K562 (cell line): ENCODE measurements around the gene C1orf74. TPM values are rescaled to one million over a fixed set of nuclear protein-coding genes. Genes with fewer than 3 reads are reported as not detected.

Experiments
- ARID1B ChIP-seq: fragments of 450-650 bp; IDR thresholded peaks from 2 replicates; pipeline ENCODE4 v1.6.1; 2016; ENCODE audit warnings: antibody characterized with exemption, mild to moderate bottlenecking, inconsistent platforms
- BHLHE40 ChIP-seq: IDR thresholded peaks from 2 replicates; pipeline ENCODE4 v1.6.1; 2011; ENCODE audit warnings: low read length, improper control_type of control experiment
- CREB3L1 ChIP-seq: fragments of 450-650 bp; IDR thresholded peaks from 2 replicates; pipeline ENCODE4 v1.6.1; 2014; ENCODE audit warnings: low read depth, mild to moderate bottlenecking, moderate library complexity, borderline replicate concordance
- DMBX1 ChIP-seq: fragments of 250-450 bp; sonication (Bioruptor Pico); IDR thresholded peaks from 2 replicates; pipeline ENCODE4 v1.8.0; 2022; ENCODE audit warnings: inconsistent platforms, mild to moderate bottlenecking, moderate library complexity, borderline replicate concordance
- FOXJ3 ChIP-seq: sonication (generic); formaldehyde crosslinking; IDR thresholded peaks from 2 replicates; pipeline ENCODE4 v1.4.0; 2020; ENCODE audit warnings: mild to moderate bottlenecking, missing genetic modification reagents
- HDAC1 ChIP-seq, 2 experiments: fragments of 450-650 bp; IDR thresholded peaks; 2 replicates each; pipeline ENCODE4 v1.6.1; 2016 to 2017; ENCODE audit warnings: inconsistent platforms in 1 of 2, mild to moderate bottlenecking in 1 of 2, moderate library complexity in 1 of 2
- HDGF ChIP-seq: fragments of 450-650 bp; IDR thresholded peaks from 2 replicates; pipeline ENCODE4 v1.6.1; 2016
- HNRNPLL ChIP-seq: fragments of 200-400 bp; formaldehyde crosslinking; IDR thresholded peaks from 2 replicates; pipeline ENCODE4 v1.6.1; 2017; ENCODE audit warnings: low read length, low read depth, mild to moderate bottlenecking; ENCODE audit not compliant: poor library complexity, severe bottlenecking
- IRF9 ChIP-seq: fragments of 450-650 bp; IDR thresholded peaks from 2 replicates; pipeline ENCODE4 v1.6.1; 2016; ENCODE audit warnings: missing biosample characterization, missing genetic modification characterization
- KDM5B ChIP-seq: fragments of 200-600 bp; sonication (generic); IDR thresholded peaks from 2 replicates; pipeline ENCODE4 v1.6.1; 2012; ENCODE audit warnings: low read depth, mild to moderate bottlenecking, moderate library complexity, low read length, control low read depth, inconsistent platforms; ENCODE audit not compliant: insufficient replicate concordance
- MTA1 ChIP-seq: fragments of 450-650 bp; IDR thresholded peaks from 2 replicates; pipeline ENCODE4 v1.6.1; 2017; ENCODE audit warnings: borderline replicate concordance
- MYC ChIP-seq, 2 experiments: fragments of 250-450 bp in 1 of 2; sonication (Bioruptor Pico) in 1 of 2; IDR thresholded peaks; 2 replicates each; pipeline versions ENCODE4 v1.5.1 to v1.6.1; 2012 to 2021; ENCODE audit warnings: low read depth in 2 of 2, borderline replicate concordance in 1 of 2, improper control_type of control experiment in 1 of 2, low read length in 1 of 2, mild to moderate bottlenecking in 1 of 2, moderate library complexity in 1 of 2
- POLR2AphosphoS5 ChIP-seq: IDR thresholded peaks from 2 replicates; pipeline ENCODE4 v1.6.1; 2011; ENCODE audit warnings: mild to moderate bottlenecking, low read depth, low read length, moderate library complexity; ENCODE audit not compliant: control insufficient read depth, insufficient read depth
- POLR2H ChIP-seq: IDR thresholded peaks from 2 replicates; pipeline ENCODE4 v1.6.1; 2016; ENCODE audit warnings: missing genetic modification characterization, low read depth, mild to moderate bottlenecking, control low read depth, missing compliant biosample characterization, moderate library complexity
- RB1 ChIP-seq: fragments of 450-650 bp; IDR thresholded peaks from 2 replicates; pipeline ENCODE4 v1.6.1; 2017; ENCODE audit warnings: low read depth, mild to moderate bottlenecking
- SIN3B ChIP-seq: fragments of 450-650 bp; IDR thresholded peaks from 2 replicates; pipeline ENCODE4 v1.6.1; 2017; ENCODE audit warnings: low read depth, mild to moderate bottlenecking, moderate library complexity
- SMAD1 ChIP-seq: fragments of 150-350 bp; IDR thresholded peaks from 2 replicates; pipeline ENCODE4 v1.6.1; 2014; ENCODE audit warnings: low read length, low read depth; ENCODE audit not compliant: partially characterized antibody
- SP1 ChIP-seq: sonication (generic); formaldehyde crosslinking; IDR thresholded peaks from 2 replicates; pipeline ENCODE4 v1.8.1; 2022; ENCODE audit warnings: mild to moderate bottlenecking, missing genetic modification reagents
- TAL1 ChIP-seq: fragments of 450-650 bp; IDR thresholded peaks from 2 replicates; pipeline ENCODE4 v1.6.1; 2016; ENCODE audit warnings: mild to moderate bottlenecking
- TCF3 ChIP-seq: sonication (generic); formaldehyde crosslinking; IDR thresholded peaks from 2 replicates; pipeline ENCODE4 v1.4.0; 2020; ENCODE audit warnings: mild to moderate bottlenecking, missing genetic modification reagents
- TCF7 ChIP-seq: sonication (generic); IDR thresholded peaks from 2 replicates; pipeline ENCODE4 v1.6.1; 2016; ENCODE audit warnings: antibody characterized with exemption, borderline replicate concordance
- XRCC4 ChIP-seq: IDR thresholded peaks from one replicate; pipeline ENCODE4 v1.6.1; 2011; ENCODE audit not compliant: insufficient read depth, insufficient read length; ENCODE audit errors: extremely low read depth
- ZKSCAN3 ChIP-seq: fragments of 250-450 bp; sonication (Bioruptor Pico); IDR thresholded peaks from 2 replicates; pipeline ENCODE4 v1.4.0; 2020
- ZNF277 ChIP-seq: fragments of 250-450 bp; sonication (Bioruptor Pico); IDR thresholded peaks from 2 replicates; pipeline ENCODE4 v1.8.0; 2022; ENCODE audit warnings: inconsistent platforms, mild to moderate bottlenecking, moderate library complexity, borderline replicate concordance
- polyA plus RNA-seq, 8 experiments: library from polyadenylated mRNA; depleted of rRNA in 4 of 8; stranded (reverse) in 5 of 8; unstranded in 3 of 8; fragments of >200 nt; fragmentation: Nextera tagmentation in 2 of 8; fragmentation: Illumina TruSeq in 1 of 8; extraction: Ambion mirVana in 2 of 8; extraction: Trizol in 1 of 8; gene quantifications; 2 replicates each; pipeline versions ENCODE4 v1.2.1 to v1.2.3, GENCODE V29; 2011 to 2014; ENCODE audit warnings: inconsistent platforms in 1 of 8, missing spikeins in 1 of 8
- total RNA-seq, 7 experiments: library from RNA; depleted of rRNA in 6 of 7; stranded (reverse); fragments of >200 nt in 6 of 7; fragmentation: Illumina TruSeq in 2 of 7; extraction: Trizol in 2 of 7; gene quantifications; 2 replicates each; pipeline versions ENCODE4 v1.2.1 to v1.2.3, GENCODE V29; 2011 to 2021; ENCODE audit warnings: low replicate concordance in 1 of 7

C1orf74 gene
- total and polyA plus RNA-seq, 9 of the 15 experiments (the other 6 are each of a cell fraction or from before 2014, with no cell fraction given) = 4.0 to 7.6 (median 5.7) TPM

GRCh38 chr1:209805875-209806760 lies 21.8 kb upstream of the C1orf74 start, which contains the start of gene IRF6 (continued):
- TF ChIP-seq DMBX1 = 0 out of 2 replicates have a peak, but pooled peaks have one; percentile 29
- TF ChIP-seq HDAC1 (IDR thresholded peaks at IDR 0.05) = 0 out of 4 replicates have a peak, but pooled peaks of 1 of the 2 experiments have one; percentile 34
- TF ChIP-seq SP1 (CRISPR knock-in tag) = peak; percentile 89
- TF ChIP-seq TAL1 = no peak
- TF ChIP-seq ZKSCAN3 (CRISPR knock-in tag) = no peak
- peak; percentile 58; the same call in 1 of the 2 replicates for TF ChIP-seq POLR2H (tag)
- TF ChIP-seq RB1 = 0 out of 2 replicates have a peak, but pooled peaks have one; percentile 12
- TF ChIP-seq IRF9 (tag) = no peak
- TF ChIP-seq TCF3 = no peak
- peak; percentile 72 for TF ChIP-seq HNRNPLL
- peak; percentile 71; the same call in 1 of the 2 replicates for TF ChIP-seq HDGF
- 0 out of 2 replicates have a peak, but pooled peaks have one; percentile 46 for TF ChIP-seq POLR2AphosphoS5
- no peak for TF ChIP-seq MTA1
- no peak; the same call in 1 of the 2 replicates for TF ChIP-seq MYC (IDR thresholded peaks at IDR 0.05; ENCODE audit: low read depth, low read length)
- TF ChIP-seq MYC (CRISPR knock-in tag; IDR thresholded peaks at IDR 0.05; ENCODE audit: borderline replicate concordance, low read depth) = no peak
- peak; percentile 77 for TF ChIP-seq KDM5B
- peak; percentile 66 for TF ChIP-seq CREB3L1
- no peak for TF ChIP-seq FOXJ3 (CRISPR knock-in tag)
- TF ChIP-seq SIN3B = no peak
- TF ChIP-seq TCF7 = no peak
- no peak for TF ChIP-seq BHLHE40
- TF ChIP-seq SMAD1 = no peak
- TF ChIP-seq ZNF277 (CRISPR knock-in tag) = no peak
- no peak for TF ChIP-seq XRCC4
- peak; percentile 25; the same call in 1 of the 2 replicates for TF ChIP-seq ARID1B
